Naive thymus-derived CD8-positive, alpha-beta T cell (primary cell): ENCODE measurements around the gene IQCN. TPM values are rescaled to one million over a fixed set of nuclear protein-coding genes. Genes with fewer than 3 reads are reported as not detected.

Experiments used
- ATAC-seq, 2 donors: fragments of 150-1000 bp; cut with Tn5 transposase in 1 of 2; sonication (Bioruptor Pico), chemical (Tn5 transposase) in 1 of 2; 1 replicate in 1 of 2; 2 replicates in 1 of 2; pipeline ENCODE4 v1.10.0; 2021; ENCODE audit warnings: mild to moderate bottlenecking in 2 of 2, moderate library complexity in 2 of 2
- POLR2A ChIA-PET: fragments of 350-600 bp; sonication (Branson Sonifier 250); formaldehyde crosslinking; loops from one replicate; lab custom pipeline; 2021; ENCODE audit warnings: antibody characterized with exemption; lab: Charles Lee
- DNase-seq, 10 donors: peaks; one replicate each; pipeline versions ENCODE4 v3.0.0 to v3.0.0-alpha.2; 2020 to 2022
- H3K27ac Mint-ChIP-seq, 10 donors: one replicate each; pipeline ENCODE4 v1.8.0; 2020 to 2022; ENCODE audit warnings: mild to moderate bottlenecking in 10 of 10, mixed read lengths in 10 of 10, moderate library complexity in 4 of 10, inconsistent platforms in 1 of 10
- H3K27me3 Mint-ChIP-seq, 5 donors: one replicate each; pipeline ENCODE4 v1.8.0; 2021 to 2022; ENCODE audit warnings: mixed read lengths in 5 of 5
- H3K36me3 Mint-ChIP-seq, 3 donors: one replicate each; pipeline ENCODE4 v1.8.0; 2020 to 2022; ENCODE audit warnings: mixed read lengths in 3 of 3, mild to moderate bottlenecking in 2 of 3, inconsistent platforms in 1 of 3
- H3K4me1 Mint-ChIP-seq, 4 donors: one replicate each; pipeline ENCODE4 v1.8.0; 2021 to 2022; ENCODE audit warnings: mixed read lengths in 4 of 4
- H3K4me3 Mint-ChIP-seq, 10 donors: one replicate each; pipeline ENCODE4 v1.8.0; 2020 to 2022; ENCODE audit warnings: mild to moderate bottlenecking in 10 of 10, mixed read lengths in 10 of 10, moderate library complexity in 6 of 10, inconsistent platforms in 1 of 10
- H3K9me3 Mint-ChIP-seq, 9 donors: one replicate each; pipeline ENCODE4 v1.8.0; 2020 to 2022; ENCODE audit warnings: mixed read lengths in 9 of 9, mild to moderate bottlenecking in 3 of 9, inconsistent platforms in 1 of 9, moderate library complexity in 1 of 9
- polyA plus RNA-seq, 3 donors: library from polyadenylated mRNA; unstranded; fragments of 300-500 nt; fragmentation: Illumina TruSeq; gene quantifications; one replicate each; pipeline ENCODE4 v1.2.3, GENCODE V29; 2021
- total RNA-seq, 8 experiments: library from RNA in 2 of 8; stranded (reverse) in 2 of 8; gene quantifications; one replicate each; pipeline ENCODE4 v1.2.3 and lab custom pipeline; 2021 to 2026

The IQCN gene
- total and polyA plus RNA-seq, 5 experiments from 2014 or later = 0.06 to 8.4 (median 3.8) TPM; not detected in 1

- Mint-ChIP-seq H3K27me3 (peaks cover 0 to 3% (median 0%) of the 10 kb centered on the region in 5 donors), H3K4me3 (peak overlapping the region in 9 of 10 donors; percentile 37 to 86 (median 52)), H3K36me3 (peaks cover 0 to 2% (median 0%) of the 10 kb centered on the region in 3 donors), H3K9me3 (peaks cover 0 to 3% (median 0%) of the 10 kb centered on the region in 9 donors), H3K27ac (peak overlapping the region; percentile 83 to 95 (median 92)), H3K4me1 (peaks cover 24 to 52% (median 48%) of the 10 kb centered on the region in 4 donors)
- ATAC-seq = no peak
- POLR2A ChIA-PET = interaction anchor here (0.7 to 23.0 kb wide), 4 partner anchors 8 to 256 kb away, joined by 3 to 2305 read pairs (median 8); partner anchors contain the start of gene LSM4
- peak in 3 of 10 donors; percentile 20 to 42 (median 28) for DNase-seq
These were observed 10.6 kb upstream of the IQCN start for GRCh38 chr19:18284712-18285360.

GRCh38 chr19:18283338-18283737 is 9.1 kb upstream of the IQCN start:
- POLR2A ChIA-PET = interaction anchor here (0.7 to 23.0 kb wide), 4 partner anchors 9 to 287 kb away, joined by 4 to 2305 read pairs (median 117); partner anchors contain the start of gene LSM4
- H3K9me3 Mint-ChIP-seq = peaks cover 0 to 6% (median 0%) of the 10 kb centered on the region in 9 donors
- H3K27me3 Mint-ChIP-seq = peaks cover 0 to 6% (median 0%) of the 10 kb centered on the region in 5 donors
- H3K27ac Mint-ChIP-seq = peak overlapping the region; percentile 37 to 100 (median 98)
- H3K4me1 Mint-ChIP-seq = peaks cover 33 to 58% (median 49%) of the 10 kb centered on the region in 4 donors
- H3K4me3 Mint-ChIP-seq = peak overlapping the region in 6 of 10 donors; percentile 24 to 97 (median 54)
- ATAC-seq = no peak
- no peak for DNase-seq
- H3K36me3 Mint-ChIP-seq = peaks cover 0 to 17% (median 7%) of the 10 kb centered on the region in 3 donors

- H3K27me3 Mint-ChIP-seq = peaks cover 0 to 6% (median 0%) of the 10 kb centered on the region in 5 donors
- H3K4me1 Mint-ChIP-seq = peaks cover 34 to 64% (median 53%) of the 10 kb centered on the region in 4 donors
- H3K36me3 Mint-ChIP-seq = peaks cover 0 to 22% (median 7%) of the 10 kb centered on the region in 3 donors
- ATAC-seq (no peak), DNase-seq (peak in 1 of 10 donors; percentile 19)
- peak overlapping the region; percentile 96 to 100 (median 98) for H3K27ac Mint-ChIP-seq
- H3K4me3 Mint-ChIP-seq = peak overlapping the region; percentile 76 to 97 (median 86)
- H3K9me3 Mint-ChIP-seq = peaks cover 0 to 6% (median 0%) of the 10 kb centered on the region in 9 donors
- POLR2A ChIA-PET = interaction anchor here (4.8 to 23.0 kb wide), 3 partner anchors 10 to 89 kb away, joined by 47 to 2305 read pairs (median 229); partner anchors contain the start of genes LSM4 and MPV17L2
These were observed 8.5 kb upstream of the IQCN start for GRCh38 chr19:18282788-18283141.

GRCh38 chr19:18282021-18282787 is 8.0 kb upstream of the IQCN start:
- peaks cover 0 to 6% (median 0%) of the 10 kb centered on the region in 5 donors for H3K27me3 Mint-ChIP-seq
- peaks cover 0 to 28% (median 7%) of the 10 kb centered on the region in 3 donors for H3K36me3 Mint-ChIP-seq
- peaks cover 0 to 6% (median 0%) of the 10 kb centered on the region in 9 donors for H3K9me3 Mint-ChIP-seq
- POLR2A ChIA-PET = interaction anchor here (0.5 to 23.0 kb wide), 30 partner anchors 10 to 877 kb away, joined by 3 to 2305 read pairs (median 7); partner anchors contain the start of genes BST2, COPE, DDX49 and LSM4
- DNase-seq = no peak
- ATAC-seq = no peak
- H3K4me1 Mint-ChIP-seq = peaks cover 36 to 65% (median 57%) of the 10 kb centered on the region in 4 donors
- H3K27ac Mint-ChIP-seq = peak overlapping the region; percentile 96 to 100 (median 98)
- H3K4me3 Mint-ChIP-seq = peak overlapping the region; percentile 76 to 97 (median 86)

GRCh38 chr19:18281082-18282020 is 7.1 kb upstream of the IQCN start, which contains the start of gene JUND:
Gene JUND (minus strand): TSS chr19:18281622. CDS start chr19:18281484, 138 bp downstream.
- peaks cover 0 to 35% (median 7%) of the 10 kb centered on the region in 3 donors for H3K36me3 Mint-ChIP-seq
- DNase-seq = peak; percentile 94 to 99 (median 99)
- H3K4me3 Mint-ChIP-seq = peak within 1 kb of the TSS; percentile 91 to 97 (median 96)
- peak within 1 kb of the TSS; percentile 96 to 100 (median 98) for H3K27ac Mint-ChIP-seq
- H3K4me1 Mint-ChIP-seq = peaks cover 31 to 62% (median 52%) of the 10 kb centered on the region in 4 donors
- POLR2A ChIA-PET = interaction anchor here (0.5 to 23.0 kb wide), 54 partner anchors 8 to 1388 kb away, joined by 3 to 2305 read pairs (median 4); partner anchors contain the start of genes ARRDC2, BST2, COPE and DDX49
- H3K27me3 Mint-ChIP-seq = peaks cover 0 to 6% (median 0%) of the 10 kb centered on the region in 5 donors
- peak; percentile 63 to 68 for ATAC-seq
- H3K9me3 Mint-ChIP-seq = peaks cover 0 to 6% (median 0%) of the 10 kb centered on the region in 9 donors

GRCh38 chr19:18280247-18281081 is 6.2 kb upstream of the IQCN start:
- DNase-seq (peak; percentile 75 to 93 (median 82)), ATAC-seq (peak; percentile 4 to 11)
- peaks cover 0 to 6% (median 0%) of the 10 kb centered on the region in 9 donors for H3K9me3 Mint-ChIP-seq
- H3K4me3 Mint-ChIP-seq = peak overlapping the region; percentile 93 to 99 (median 97)
- peaks cover 0 to 6% (median 0%) of the 10 kb centered on the region in 5 donors for H3K27me3 Mint-ChIP-seq
- POLR2A ChIA-PET = interaction anchor here (0.6 to 23.0 kb wide), 54 partner anchors 9 to 1389 kb away, joined by 3 to 2305 read pairs (median 4); partner anchors contain the start of genes ARRDC2, BST2, COPE and DDX49
- H3K36me3 Mint-ChIP-seq = peaks cover 0 to 41% (median 7%) of the 10 kb centered on the region in 3 donors
- H3K27ac Mint-ChIP-seq = peak overlapping the region; percentile 87 to 100 (median 98)
- peaks cover 29 to 57% (median 48%) of the 10 kb centered on the region in 4 donors for H3K4me1 Mint-ChIP-seq

GRCh38 chr19:18279516-18280246 is 5.4 kb upstream of the IQCN start:
- POLR2A ChIA-PET = interaction anchor here (0.6 to 23.0 kb wide), 47 partner anchors 9 to 937 kb away, joined by 3 to 2305 read pairs (median 6); partner anchors contain the start of genes ARRDC2, FCHO1, KXD1 and LSM4
- Mint-ChIP-seq H3K4me1 (peaks cover 22 to 57% (median 48%) of the 10 kb centered on the region in 4 donors), H3K27me3 (peaks cover 0 to 6% (median 0%) of the 10 kb centered on the region in 5 donors), H3K9me3 (peaks cover 0 to 6% (median 0%) of the 10 kb centered on the region in 9 donors), H3K27ac (peak overlapping the region; percentile 91 to 100 (median 99)), H3K36me3 (peaks cover 0 to 47% (median 7%) of the 10 kb centered on the region in 3 donors), H3K4me3 (peak overlapping the region; percentile 91 to 99 (median 97))
- DNase-seq = peak; percentile 80 to 97 (median 91)
- ATAC-seq = peak; percentile 24 to 25

- ATAC-seq (no peak), DNase-seq (no peak)
- H3K36me3 Mint-ChIP-seq = peaks cover 0 to 47% (median 7%) of the 10 kb centered on the region in 3 donors
- POLR2A ChIA-PET = interaction anchor here (0.6 to 23.0 kb wide), 33 partner anchors 9 to 776 kb away, joined by 3 to 2305 read pairs (median 6); partner anchors contain the start of genes FCHO1, KXD1, LSM4 and MPV17L2
- H3K9me3 Mint-ChIP-seq = peaks cover 0 to 6% (median 0%) of the 10 kb centered on the region in 9 donors
- H3K27ac Mint-ChIP-seq = peak overlapping the region; percentile 91 to 100 (median 99)
- peaks cover 24 to 60% (median 49%) of the 10 kb centered on the region in 4 donors for H3K4me1 Mint-ChIP-seq
- peak overlapping the region; percentile 91 to 99 (median 97) for H3K4me3 Mint-ChIP-seq
- H3K27me3 Mint-ChIP-seq = peaks cover 0 to 6% (median 0%) of the 10 kb centered on the region in 5 donors
These were observed 4.9 kb upstream of the IQCN start for GRCh38 chr19:18279266-18279515.

GRCh38 chr19:18278521-18279265 is 4.4 kb upstream of the IQCN start:
- Mint-ChIP-seq H3K4me1 (peaks cover 24 to 61% (median 54%) of the 10 kb centered on the region in 4 donors), H3K36me3 (peaks cover 0 to 47% (median 7%) of the 10 kb centered on the region in 3 donors), H3K27me3 (peaks cover 0 to 6% (median 0%) of the 10 kb centered on the region in 5 donors), H3K27ac (peak overlapping the region; percentile 91 to 100 (median 99)), H3K4me3 (peak overlapping the region; percentile 91 to 99 (median 97)), H3K9me3 (peaks cover 0 to 6% (median 0%) of the 10 kb centered on the region in 9 donors)
- POLR2A ChIA-PET = interaction anchor here (0.6 to 23.0 kb wide), 24 partner anchors 9 to 528 kb away, joined by 3 to 2305 read pairs (median 6); partner anchors contain the start of genes FCHO1, KXD1, LSM4 and MPV17L2
- ATAC-seq (no peak), DNase-seq (peak in 7 of 10 donors; percentile 53 to 78 (median 70))
